ENCODE measurements around the gene ELAVL3.

The ELAVL3 gene

GRCh38 chr19:11505032-11505503 lies 24.2 kb upstream of the ELAVL3 start:
- H3K9me3 ChIP-seq (ENCODE audit: control insufficient read depth, low read length) = no peaks in the 10 kb centered on the region
- peaks cover 15% of the 10 kb centered on the region for H3K4me1 ChIP-seq (ENCODE audit: control insufficient read depth, insufficient read depth, low read length, poor library complexity, severe bottlenecking)
- 1 to 3% methylated on average over 21 to 29 of the region's 33 CpGs for WGBS, 2 experiments (ENCODE audit: insufficient coverage in 2 of 2)
- H3K27ac ChIP-seq (ENCODE audit: low read depth, low read length, severe bottlenecking) = peak overlapping the region; percentile 95
- peak overlapping the region; percentile 85 for H3K4me3 ChIP-seq (ENCODE audit: extremely low read depth, insufficient read depth, low read length, poor library complexity, severe bottlenecking)
- H3K36me3 ChIP-seq (ENCODE audit: control insufficient read depth, insufficient read depth, low read length) = peaks cover 9% of the 10 kb centered on the region

DNA sequence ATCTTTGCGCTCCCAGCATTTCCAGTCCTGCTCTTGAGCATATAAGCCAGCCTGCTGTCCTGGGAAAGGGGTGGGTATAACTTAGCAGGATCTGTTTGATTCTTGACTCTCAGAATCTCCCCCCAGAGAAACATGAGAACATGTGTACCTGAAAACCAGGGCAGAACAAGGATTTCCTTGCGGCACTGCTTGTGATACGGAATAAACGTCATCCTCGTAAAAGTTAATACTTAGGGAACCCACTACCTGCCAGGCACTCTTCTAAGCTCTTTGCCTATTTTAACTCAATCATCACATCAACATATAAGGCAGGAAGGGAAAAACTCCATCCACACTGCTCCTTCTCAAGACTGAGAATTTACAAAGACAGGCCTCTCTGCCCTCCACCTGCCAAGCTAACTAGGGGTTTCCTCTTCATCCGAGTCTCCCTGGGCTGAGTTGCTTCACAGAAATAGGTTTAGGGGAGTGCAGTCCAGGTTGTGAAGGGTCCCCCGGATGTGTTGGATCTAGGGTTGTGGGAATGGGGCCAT lies 23.7 kb upstream of the ELAVL3 start:
- H3K4me1 ChIP-seq (ENCODE audit: control insufficient read depth, insufficient read depth, low read length, poor library complexity, severe bottlenecking) = peaks cover 15% of the 10 kb centered on the region
- WGBS, 2 experiments (ENCODE audit: insufficient coverage in 2 of 2) = 68 to 81% methylated on average over 5 to 6 of the region's 7 CpGs
- peak overlapping the region; percentile 85 for H3K4me3 ChIP-seq (ENCODE audit: extremely low read depth, insufficient read depth, low read length, poor library complexity, severe bottlenecking)
- no peaks in the 10 kb centered on the region for H3K9me3 ChIP-seq (ENCODE audit: control insufficient read depth, low read length)
- H3K36me3 ChIP-seq (ENCODE audit: control insufficient read depth, insufficient read depth, low read length) = peaks cover 9% of the 10 kb centered on the region
- peak overlapping the region; percentile 50 for H3K27ac ChIP-seq (ENCODE audit: low read depth, low read length, severe bottlenecking)

GRCh38 chr19:11499890-11500420 lies 19.1 kb upstream of the ELAVL3 start:
- H3K27ac ChIP-seq (ENCODE audit: low read depth, low read length, severe bottlenecking) = no peak overlapping the region
- H3K4me1 ChIP-seq (ENCODE audit: control insufficient read depth, insufficient read depth, low read length, poor library complexity, severe bottlenecking) = no peaks in the 10 kb centered on the region
- WGBS, 2 experiments (ENCODE audit: insufficient coverage in 2 of 2) = 82 to 98% methylated on average over 7 of the region's 7 CpGs
- H3K9me3 ChIP-seq (ENCODE audit: control insufficient read depth, low read length) = no peaks in the 10 kb centered on the region
- H3K4me3 ChIP-seq (ENCODE audit: extremely low read depth, insufficient read depth, low read length, poor library complexity, severe bottlenecking) = no peak overlapping the region
- H3K36me3 ChIP-seq (ENCODE audit: control insufficient read depth, insufficient read depth, low read length) = peaks cover 8% of the 10 kb centered on the region

GRCh38 chr19:11499220-11499726 lies 18.4 kb upstream of the ELAVL3 start:
- Histone ChIP-seq H3K27ac (ENCODE audit: low read depth, low read length, severe bottlenecking) (no peak overlapping the region), H3K4me3 (ENCODE audit: extremely low read depth, insufficient read depth, low read length, poor library complexity, severe bottlenecking) (no peak overlapping the region), H3K36me3 (ENCODE audit: control insufficient read depth, insufficient read depth, low read length) (peaks cover 11% of the 10 kb centered on the region), H3K4me1 (ENCODE audit: control insufficient read depth, insufficient read depth, low read length, poor library complexity, severe bottlenecking) (no peaks in the 10 kb centered on the region), H3K9me3 (ENCODE audit: control insufficient read depth, low read length) (no peaks in the 10 kb centered on the region)
- 92 to 100% methylated on average over 1 to 4 of the region's 6 CpGs for whole genome bisulfite sequencing, 2 experiments (ENCODE audit: insufficient coverage in 2 of 2)

- Histone ChIP-seq H3K4me3 (ENCODE audit: extremely low read depth, insufficient read depth, low read length, poor library complexity, severe bottlenecking) (no peak overlapping the region), H3K36me3 (ENCODE audit: control insufficient read depth, insufficient read depth, low read length) (peaks cover 19% of the 10 kb centered on the region), H3K4me1 (ENCODE audit: control insufficient read depth, insufficient read depth, low read length, poor library complexity, severe bottlenecking) (no peaks in the 10 kb centered on the region), H3K27ac (ENCODE audit: low read depth, low read length, severe bottlenecking) (no peak overlapping the region), H3K9me3 (ENCODE audit: control insufficient read depth, low read length) (no peaks in the 10 kb centered on the region)
- 63 to 71% methylated on average over 14 to 16 of the region's 17 CpGs for WGBS, 2 experiments (ENCODE audit: insufficient coverage in 2 of 2)
Observed at GRCh38 chr19:11496391-11497163, 15.7 kb upstream of the ELAVL3 start.

DNA sequence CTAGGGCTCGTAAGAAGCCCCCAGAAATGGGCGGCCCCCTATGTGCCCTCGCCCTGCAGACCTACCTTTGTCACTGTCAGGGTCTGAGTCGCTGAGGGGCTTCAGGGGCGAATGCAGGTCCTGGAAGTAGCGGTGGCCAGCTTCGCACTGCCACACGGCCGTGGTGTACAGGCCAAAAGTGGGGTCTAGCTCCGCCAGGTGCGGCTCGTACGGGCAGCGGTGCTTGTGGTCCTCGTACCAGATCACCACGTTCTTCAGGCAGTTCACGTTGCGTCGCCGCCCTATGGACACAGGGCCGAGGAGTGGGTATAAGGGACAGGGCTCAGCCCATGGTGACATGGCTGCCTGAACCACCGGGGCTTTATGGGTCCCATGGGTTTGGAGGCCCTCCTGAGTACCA lies 15.0 kb upstream of the ELAVL3 start:
- no peak overlapping the region for H3K4me3 ChIP-seq (ENCODE audit: extremely low read depth, insufficient read depth, low read length, poor library complexity, severe bottlenecking)
- H3K9me3 ChIP-seq (ENCODE audit: control insufficient read depth, low read length) = no peaks in the 10 kb centered on the region
- no peaks in the 10 kb centered on the region for H3K4me1 ChIP-seq (ENCODE audit: control insufficient read depth, insufficient read depth, low read length, poor library complexity, severe bottlenecking)
- H3K27ac ChIP-seq (ENCODE audit: low read depth, low read length, severe bottlenecking) = no peak overlapping the region
- H3K36me3 ChIP-seq (ENCODE audit: control insufficient read depth, insufficient read depth, low read length) = peaks cover 19% of the 10 kb centered on the region
- WGBS, 2 experiments (ENCODE audit: insufficient coverage in 2 of 2) = 96 to 97% methylated on average over 21 to 22 of the region's 22 CpGs

DNA sequence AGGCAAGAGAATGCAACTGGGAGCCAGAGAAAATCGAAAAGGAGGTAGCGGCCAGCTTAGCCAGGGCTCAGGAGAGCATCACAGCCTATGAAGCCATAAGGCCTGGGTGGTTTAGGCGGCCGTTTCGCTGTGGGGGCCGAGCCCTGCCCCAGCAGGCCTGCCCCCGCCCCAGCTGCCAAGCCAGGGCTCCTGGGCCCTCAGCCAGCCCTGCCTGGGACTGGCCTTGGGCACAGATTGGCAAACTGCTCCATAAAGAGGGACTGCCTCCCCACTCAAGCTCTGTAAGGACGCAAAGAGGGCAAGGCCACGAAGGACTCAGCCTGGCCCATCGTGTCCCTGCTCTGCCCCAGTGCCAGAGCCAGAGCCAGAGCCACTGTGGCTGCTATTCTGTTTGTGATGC lies 14.6 kb upstream of the ELAVL3 start:
- Histone ChIP-seq H3K4me3 (ENCODE audit: extremely low read depth, insufficient read depth, low read length, poor library complexity, severe bottlenecking) (no peak overlapping the region), H3K4me1 (ENCODE audit: control insufficient read depth, insufficient read depth, low read length, poor library complexity, severe bottlenecking) (no peaks in the 10 kb centered on the region), H3K36me3 (ENCODE audit: control insufficient read depth, insufficient read depth, low read length) (peaks cover 19% of the 10 kb centered on the region), H3K27ac (ENCODE audit: low read depth, low read length, severe bottlenecking) (no peak overlapping the region), H3K9me3 (ENCODE audit: control insufficient read depth, low read length) (no peaks in the 10 kb centered on the region)
- WGBS, 2 experiments (ENCODE audit: insufficient coverage in 2 of 2) = 95 to 100% methylated on average over 6 to 7 of the region's 10 CpGs

- no peak overlapping the region for H3K4me3 ChIP-seq (ENCODE audit: extremely low read depth, insufficient read depth, low read length, poor library complexity, severe bottlenecking)
- H3K9me3 ChIP-seq (ENCODE audit: control insufficient read depth, low read length) = no peaks in the 10 kb centered on the region
- peaks cover 23% of the 10 kb centered on the region for H3K36me3 ChIP-seq (ENCODE audit: control insufficient read depth, insufficient read depth, low read length)
- no peaks in the 10 kb centered on the region for H3K4me1 ChIP-seq (ENCODE audit: control insufficient read depth, insufficient read depth, low read length, poor library complexity, severe bottlenecking)
- H3K27ac ChIP-seq (ENCODE audit: low read depth, low read length, severe bottlenecking) = no peak overlapping the region
- WGBS, 2 experiments (ENCODE audit: insufficient coverage in 2 of 2) = 93 to 94% methylated on average over 15 to 18 of the region's 27 CpGs
Observed at GRCh38 chr19:11494634-11495285, 13.9 kb upstream of the ELAVL3 start.

DNA sequence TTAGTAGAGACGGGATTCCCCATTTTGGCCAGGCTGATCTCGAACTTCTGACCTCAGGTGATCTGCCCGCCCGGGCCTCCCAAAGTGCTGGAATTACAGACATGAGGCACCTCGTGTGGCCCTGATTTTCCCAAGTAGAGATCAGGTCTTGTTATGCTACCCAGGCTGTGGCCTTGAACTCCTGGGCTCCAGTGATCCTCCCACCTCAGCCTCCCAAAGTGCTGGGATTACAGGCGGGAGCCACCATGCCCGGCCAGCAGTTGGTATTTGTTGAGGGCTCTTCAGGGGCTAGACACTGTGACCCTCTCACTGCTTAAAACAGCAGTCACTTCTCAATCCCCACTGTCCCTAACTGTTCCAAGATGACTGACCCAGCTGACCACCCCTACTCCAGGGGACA lies 8.5 kb upstream of the ELAVL3 start:
- Histone ChIP-seq H3K27ac (ENCODE audit: low read depth, low read length, severe bottlenecking) (no peak overlapping the region), H3K4me3 (ENCODE audit: extremely low read depth, insufficient read depth, low read length, poor library complexity, severe bottlenecking) (no peak overlapping the region), H3K9me3 (ENCODE audit: control insufficient read depth, low read length) (no peaks in the 10 kb centered on the region), H3K4me1 (ENCODE audit: control insufficient read depth, insufficient read depth, low read length, poor library complexity, severe bottlenecking) (no peaks in the 10 kb centered on the region), H3K36me3 (ENCODE audit: control insufficient read depth, insufficient read depth, low read length) (peaks cover 13% of the 10 kb centered on the region)
- WGBS, 2 experiments (ENCODE audit: insufficient coverage in 2 of 2) = 96% methylated on average over 6 to 7 of the region's 7 CpGs

GRCh38 chr19:11486661-11487503 lies 6.0 kb upstream of the ELAVL3 start:
- H3K4me1 ChIP-seq (ENCODE audit: control insufficient read depth, insufficient read depth, low read length, poor library complexity, severe bottlenecking) = no peaks in the 10 kb centered on the region
- 93% methylated on average over 42 to 44 of the region's 45 CpGs for WGBS, 2 experiments (ENCODE audit: insufficient coverage in 2 of 2)

More at GRCh38 chr19:11486661-11487503, 6.0 kb upstream of the ELAVL3 start:
- Histone ChIP-seq H3K4me3 (ENCODE audit: extremely low read depth, insufficient read depth, low read length, poor library complexity, severe bottlenecking) (no peak overlapping the region), H3K36me3 (ENCODE audit: control insufficient read depth, insufficient read depth, low read length) (peaks cover 8% of the 10 kb centered on the region), H3K27ac (ENCODE audit: low read depth, low read length, severe bottlenecking) (no peak overlapping the region), H3K9me3 (ENCODE audit: control insufficient read depth, low read length) (no peaks in the 10 kb centered on the region)
